Suprapubic skin (tissue), 4 donors: Measurements from ENCODE around the gene LAMB2. TPM values are rescaled to one million over a fixed set of nuclear protein-coding genes. Genes with fewer than 3 reads are reported as not detected.

Experiments used
- DNase-seq, 2 donors: peaks; one replicate each; pipeline ENCODE4 v3.0.0-alpha.2; 2019; ENCODE audit warnings: low spot score in 2 of 2
- H3K27ac ChIP-seq: fragments of 200-600 bp; sonication (generic); one replicate; pipeline ENCODE4 v1.5.1; 2019
- H3K27me3 ChIP-seq: fragments of 200-600 bp; sonication (generic); one replicate; pipeline ENCODE4 v1.5.1; 2019
- H3K36me3 ChIP-seq: fragments of 200-600 bp; sonication (generic); one replicate; pipeline ENCODE4 v1.5.1; 2019
- H3K4me1 ChIP-seq: fragments of 200-600 bp; sonication (generic); one replicate; pipeline ENCODE4 v1.5.1; 2019
- H3K4me3 ChIP-seq: fragments of 200-600 bp; sonication (generic); one replicate; pipeline ENCODE4 v1.5.1; 2019; ENCODE audit warnings: mild to moderate bottlenecking
- H3K9me3 ChIP-seq: fragments of 200-600 bp; sonication (generic); one replicate; pipeline ENCODE4 v1.5.1; 2019
- CTCF ChIP-seq, 2 donors: fragments of 200-600 bp in 1 of 2; fragments of 450-650 bp in 1 of 2; sonication (generic) in 1 of 2; IDR thresholded peaks; one replicate each; pipeline ENCODE4 v1.5.1; 2016 to 2019; ENCODE audit warnings: antibody characterized with exemption in 2 of 2, mild to moderate bottlenecking in 1 of 2, moderate library complexity in 1 of 2
- EP300 ChIP-seq: sonication (generic); formaldehyde crosslinking; IDR thresholded peaks from one replicate; pipeline ENCODE4 v1.6.1; 2017; ENCODE audit warnings: antibody characterized with exemption
- POLR2A ChIP-seq, 2 donors: fragments of 450-650 bp; IDR thresholded peaks; one replicate each; pipeline ENCODE4 v1.6.1; 2017; ENCODE audit warnings: antibody characterized with exemption in 2 of 2, mild to moderate bottlenecking in 2 of 2, moderate library complexity in 2 of 2
- POLR2AphosphoS5 ChIP-seq, 3 donors: sonication (generic); formaldehyde crosslinking; IDR thresholded peaks; one replicate each; pipeline ENCODE4 v1.6.1; 2017; ENCODE audit warnings: antibody characterized with exemption in 3 of 3
- WGBS: methylation state at CpG from one replicate; pipeline ENCODE4 v1.1.5; 2018; 5-methylcytosine and 5-hydroxymethylcytosine counted together
- total RNA-seq, 4 donors: library from RNA; depleted of rRNA; stranded (reverse); fragments of >200 nt; gene quantifications; one replicate each; pipeline ENCODE4 v1.1.0, GENCODE V29; 2016

Gene LAMB2
- total RNA-seq, 4 donors from 2014 or later = 333 to 563 (median 501) TPM

GRCh38 chr3:49132073-49132436, 795 bp downstream of the LAMB2 start:
- Histone ChIP-seq H3K4me1 (peaks cover 44% of the 10 kb centered on the region), H3K4me3 (peak overlapping the region; percentile 73), H3K27me3 (no peaks in the 10 kb centered on the region), H3K9me3 (no peaks in the 10 kb centered on the region), H3K27ac (peak overlapping the region; percentile 87), H3K36me3 (peaks cover 13% of the 10 kb centered on the region)
- WGBS = 24% methylated on average over 5 of the region's 9 CpGs
- TF ChIP-seq CTCF (IDR thresholded peaks at IDR 0.05) (no peak), EP300 (no peak), POLR2AphosphoS5 (IDR thresholded peaks at IDR 0.05) (no peak), POLR2A (IDR thresholded peaks at IDR 0.05) (no peak)
- DNase-seq = no peak

- TF ChIP-seq CTCF (IDR thresholded peaks at IDR 0.05) (no peak), POLR2AphosphoS5 (IDR thresholded peaks at IDR 0.05) (no peak)
- Histone ChIP-seq H3K27me3 (no peaks in the 10 kb centered on the region), H3K9me3 (no peaks in the 10 kb centered on the region), H3K4me3 (peak overlapping the region; percentile 73), H3K36me3 (peaks cover 15% of the 10 kb centered on the region), H3K4me1 (peaks cover 44% of the 10 kb centered on the region), H3K27ac (peak overlapping the region; percentile 87)
- 92% methylated on average over 2 of the region's 6 CpGs for WGBS
- no peak for DNase-seq
Measured at GRCh38 chr3:49131576-49131975, 1.3 kb downstream of the LAMB2 start.

- Histone ChIP-seq H3K27ac (no peak overlapping the region), H3K27me3 (no peaks in the 10 kb centered on the region), H3K4me3 (no peak overlapping the region), H3K9me3 (no peaks in the 10 kb centered on the region), H3K36me3 (peaks cover 20% of the 10 kb centered on the region), H3K4me1 (peaks cover 44% of the 10 kb centered on the region)
- TF ChIP-seq EP300 (no peak), POLR2A (IDR thresholded peaks at IDR 0.05) (no peak), POLR2AphosphoS5 (IDR thresholded peaks at IDR 0.05) (no peak), CTCF (IDR thresholded peaks at IDR 0.05) (no peak)
- WGBS = 80% methylated on average over 4 of the region's 12 CpGs
- no peak for DNase-seq
Measured at GRCh38 chr3:49131040-49131439, 1.8 kb downstream of the LAMB2 start.

GRCh38 chr3:49124991-49125670, 7.7 kb downstream of the LAMB2 start:
- WGBS = 83% methylated on average over 7 of the region's 14 CpGs
- H3K27ac ChIP-seq = no peak overlapping the region
- peaks cover 69% of the 10 kb centered on the region for H3K36me3 ChIP-seq
- no peaks in the 10 kb centered on the region for H3K27me3 ChIP-seq
- DNase-seq = no peak
- H3K4me1 ChIP-seq = peaks cover 6% of the 10 kb centered on the region
- TF ChIP-seq CTCF (IDR thresholded peaks at IDR 0.05) (no peak), POLR2AphosphoS5 (IDR thresholded peaks at IDR 0.05) (no peak), POLR2A (IDR thresholded peaks at IDR 0.05) (no peak), EP300 (no peak)
- H3K4me3 ChIP-seq = no peak overlapping the region
- H3K9me3 ChIP-seq = no peaks in the 10 kb centered on the region

- Histone ChIP-seq H3K4me3 (no peak overlapping the region), H3K27me3 (no peaks in the 10 kb centered on the region), H3K4me1 (peaks cover 14% of the 10 kb centered on the region), H3K36me3 (peaks cover 65% of the 10 kb centered on the region), H3K27ac (no peak overlapping the region), H3K9me3 (no peaks in the 10 kb centered on the region)
- TF ChIP-seq CTCF (IDR thresholded peaks at IDR 0.05) (no peak), POLR2AphosphoS5 (IDR thresholded peaks at IDR 0.05) (no peak), POLR2A (IDR thresholded peaks at IDR 0.05) (no peak), EP300 (no peak)
- DNase-seq = no peak
- 86% methylated on average over 6 of the region's 7 CpGs for WGBS
Measured at GRCh38 chr3:49124203-49124602, 8.6 kb downstream of the LAMB2 start.
